HT1080 (cell line): ENCODE data around the gene KCNB1. TPM values are rescaled to one million over a fixed set of nuclear protein-coding genes. Genes with fewer than 3 reads are reported as not detected.

Source experiments
- DNase-seq: peaks from one replicate; pipeline ENCODE4 v3.0.0-alpha.2; 2015; ENCODE audit warnings: low read depth
- total RNA-seq: library from RNA; depleted of rRNA; stranded (reverse); fragments of >200 nt; shearing (Covaris generic); gene quantifications from 2 replicates; pipeline ENCODE4 v1.2.3, GENCODE V29; 2014

Gene KCNB1
- total RNA-seq, 1 experiment from 2014 or later, result 0.02 TPM

DNA sequence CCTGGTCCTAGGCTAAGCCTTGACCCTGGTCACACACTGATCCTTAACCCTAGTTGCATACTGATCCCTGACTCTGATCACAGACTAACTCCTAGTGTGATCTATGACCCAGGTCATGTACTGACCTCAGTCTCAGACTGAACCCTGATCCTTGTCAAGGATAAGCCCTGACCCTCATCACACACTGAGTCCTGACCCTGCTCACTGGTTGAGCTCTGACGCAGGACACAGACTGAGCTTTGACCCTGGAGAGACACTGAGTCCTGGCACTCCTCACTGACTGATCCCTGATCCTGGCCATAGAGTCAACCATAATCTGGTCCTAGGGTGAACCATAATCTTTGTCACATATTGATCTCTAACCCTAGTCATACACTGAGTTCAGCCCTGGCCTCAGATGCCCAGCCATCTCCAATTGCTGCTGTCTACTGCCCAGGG, 37.9 kb downstream of the KCNB1 start:
- DNase-seq, result no peak

GRCh38 chr20:49437057-49437456, 45.4 kb downstream of the KCNB1 start:
- no peak for DNase-seq

- DNase-seq, result no peak
Measured at GRCh38 chr20:49435639-49436038, 46.8 kb downstream of the KCNB1 start.

DNA sequence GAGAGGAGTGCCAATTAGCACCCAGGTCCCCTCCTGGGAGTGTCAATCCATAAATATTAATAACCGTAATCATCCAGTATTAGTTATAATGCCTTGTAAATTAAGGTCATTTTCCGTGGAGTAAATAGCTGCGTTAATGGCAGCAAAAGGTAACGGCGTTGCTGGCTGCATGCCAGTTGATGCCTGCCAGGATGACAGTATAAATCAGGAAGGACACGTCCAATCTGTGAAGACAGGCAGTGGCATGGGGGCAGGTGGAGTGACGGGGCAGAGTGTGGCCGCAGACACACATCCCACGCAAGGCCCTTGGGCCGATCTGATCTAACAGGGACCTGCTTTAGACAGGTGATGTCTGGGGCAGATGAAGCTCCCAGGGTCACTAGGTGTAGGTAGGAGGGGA, 49.1 kb downstream of the KCNB1 start:
- no peak for DNase-seq

- DNase-seq, result no peak
Measured at GRCh38 chr20:49432550-49432949, 49.9 kb downstream of the KCNB1 start.

DNA sequence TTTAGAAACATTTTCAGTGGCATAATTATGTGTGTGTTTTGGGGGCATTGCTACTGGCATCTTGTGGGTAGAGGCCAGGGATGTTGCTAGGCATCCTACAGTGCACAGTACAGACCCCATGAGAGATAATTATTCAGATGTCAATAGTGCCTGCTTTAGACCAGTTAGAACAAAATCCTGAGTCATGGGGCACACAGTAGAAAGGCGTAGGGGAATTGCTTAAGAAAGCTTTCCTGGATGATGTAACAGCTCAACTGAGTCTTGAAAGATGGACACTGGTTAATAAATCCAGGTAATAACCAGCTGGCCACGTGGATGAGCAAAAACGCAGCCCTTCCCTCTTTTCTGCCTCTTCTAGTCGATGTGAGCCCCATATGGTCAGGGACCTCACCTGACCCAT, 51.1 kb downstream of the KCNB1 start:
- DNase-seq, result no peak

DNA sequence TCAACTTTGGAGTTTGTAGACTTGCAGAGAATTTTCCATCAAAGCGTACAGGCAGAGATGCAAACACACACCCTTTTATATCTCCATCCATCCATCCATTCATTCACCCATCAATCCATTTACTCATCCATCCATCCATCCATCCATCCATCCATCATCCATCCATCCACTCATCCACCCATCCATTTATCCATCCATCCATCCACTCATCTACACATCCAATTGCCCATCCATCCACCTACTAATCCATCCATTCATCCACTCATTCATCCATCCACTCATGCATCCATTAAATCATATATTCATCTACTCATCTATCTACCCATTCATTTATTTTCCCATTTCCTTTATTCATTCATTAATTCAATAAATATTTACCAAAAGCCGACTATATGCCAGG, 52.1 kb downstream of the KCNB1 start:
- DNase-seq, result no peak

- DNase-seq, result no peak
Measured at GRCh38 chr20:49427751-49428518, 54.5 kb downstream of the KCNB1 start.

DNA sequence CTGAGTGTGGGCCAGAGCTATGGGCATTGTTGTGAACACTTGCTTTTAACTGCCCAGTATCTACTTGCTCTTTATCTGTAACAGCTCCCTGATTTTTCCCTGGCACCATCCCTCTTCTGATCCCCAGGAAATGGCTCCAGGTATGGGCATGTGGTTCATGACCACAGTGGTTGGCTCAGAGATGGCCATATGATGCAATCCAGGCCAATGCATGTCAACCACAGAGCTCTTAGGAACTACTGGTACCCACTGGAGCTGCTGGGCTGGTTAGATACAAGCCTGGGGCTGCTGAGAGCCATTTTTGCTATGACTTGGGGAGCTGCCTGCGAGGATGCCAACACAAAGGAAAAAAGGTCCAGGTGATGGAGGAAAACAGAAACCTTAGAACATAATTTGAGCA, 55.6 kb downstream of the KCNB1 start:
- no peak for DNase-seq

DNA sequence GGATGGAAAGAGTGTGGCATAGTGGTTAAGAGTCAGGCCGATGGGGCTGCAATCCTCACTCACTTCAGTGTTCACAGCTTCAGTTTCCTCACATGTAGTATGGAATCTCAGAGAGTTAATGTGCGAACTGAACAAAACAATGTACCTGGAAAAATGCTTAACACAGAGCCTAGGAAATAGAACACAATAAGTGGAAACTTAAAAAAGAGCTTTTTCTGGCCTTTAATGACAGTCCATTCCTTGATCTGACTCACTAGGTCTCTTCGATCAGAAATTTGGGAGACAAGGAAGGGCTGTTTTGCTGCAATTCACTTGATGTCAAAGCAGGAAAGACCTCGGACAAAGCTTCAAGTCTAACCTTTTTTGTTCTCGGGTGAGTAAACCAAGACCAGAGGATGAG, 56.1 kb downstream of the KCNB1 start:
- no peak for DNase-seq

DNA sequence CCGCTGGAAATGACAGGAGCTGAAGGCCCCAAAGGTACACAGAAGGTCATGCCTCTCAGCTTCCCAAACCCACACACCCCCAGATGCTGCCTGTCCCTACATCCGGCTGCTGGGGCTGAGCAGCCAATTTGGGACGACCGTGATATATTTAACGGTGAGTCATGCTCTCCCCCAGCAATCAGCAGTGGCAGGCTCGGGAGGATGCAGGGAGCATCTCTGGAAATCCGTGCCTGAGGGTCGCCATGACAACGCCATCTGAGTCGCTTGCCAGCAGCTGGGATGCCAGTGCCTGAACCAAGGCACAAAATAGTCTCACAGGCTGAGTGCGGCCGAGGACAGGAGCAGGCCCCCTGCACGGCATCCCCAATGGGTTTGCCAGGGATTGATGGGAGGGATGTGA, 57.9 kb downstream of the KCNB1 start:
- peak; percentile 7 for DNase-seq

DNA sequence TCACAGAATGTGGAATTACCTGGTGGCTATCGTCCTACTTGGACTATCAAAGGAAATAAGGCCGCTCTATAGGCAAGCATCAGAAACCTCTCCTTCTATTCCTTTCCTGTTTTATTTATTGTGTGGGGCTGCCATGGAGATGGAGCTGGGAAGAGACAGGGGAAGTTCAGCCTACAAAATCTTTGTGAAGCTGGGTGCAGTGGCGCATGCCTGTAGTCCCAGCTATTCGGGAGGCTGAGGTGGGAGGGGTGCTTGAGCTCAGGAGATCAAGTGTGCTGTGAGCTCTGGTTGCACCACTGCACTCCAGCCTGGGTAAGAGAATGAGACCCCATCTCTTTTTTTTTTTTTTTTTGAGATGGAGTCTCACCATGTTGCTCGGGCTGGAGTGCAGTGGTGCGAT, 60.3 kb downstream of the KCNB1 start:
- DNase-seq, result no peak

DNA sequence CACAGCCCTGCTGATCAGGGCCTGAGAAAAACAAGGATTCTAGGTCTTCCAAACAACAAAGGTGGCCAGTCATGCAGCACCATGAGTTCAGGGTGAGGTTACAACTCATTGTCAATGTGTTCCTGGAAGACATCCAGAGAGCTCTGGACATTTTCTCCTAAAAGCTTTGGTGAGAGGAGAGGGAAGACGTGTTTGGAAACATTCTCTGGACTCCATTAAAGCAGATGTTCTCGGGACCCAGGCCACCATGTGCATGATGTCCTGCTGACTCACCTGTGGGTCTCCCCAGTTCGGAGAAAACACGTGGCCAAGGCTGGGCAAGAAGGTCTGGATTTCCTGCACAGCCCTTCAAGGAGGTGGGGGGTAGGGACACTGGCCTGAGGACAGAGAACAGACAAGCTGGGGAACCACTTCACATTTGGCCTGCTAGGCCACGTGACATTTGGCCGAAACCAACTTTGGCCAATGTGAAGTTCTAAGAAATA, 61.6 kb downstream of the KCNB1 start:
- no peak for DNase-seq

DNA sequence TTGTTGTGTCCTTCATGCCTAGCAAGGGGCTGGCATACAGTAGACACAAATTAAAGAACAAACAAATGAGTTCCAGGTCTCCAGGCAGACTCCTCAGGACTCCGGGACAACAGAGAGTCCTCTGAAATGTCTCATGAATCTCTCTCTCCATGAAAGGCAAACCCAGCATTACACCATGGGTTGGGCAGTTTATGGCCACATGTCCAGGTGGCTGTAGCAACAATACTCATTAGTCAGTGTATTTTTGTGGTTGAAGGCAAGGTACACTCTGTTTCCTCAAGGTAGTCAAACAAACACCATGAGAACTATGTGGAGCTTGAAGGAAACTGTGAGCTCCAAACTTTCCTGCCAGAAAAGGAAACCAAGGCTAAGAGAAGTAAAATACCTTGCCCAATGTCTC, 62.2 kb downstream of the KCNB1 start:
- DNase-seq, result no peak

DNA sequence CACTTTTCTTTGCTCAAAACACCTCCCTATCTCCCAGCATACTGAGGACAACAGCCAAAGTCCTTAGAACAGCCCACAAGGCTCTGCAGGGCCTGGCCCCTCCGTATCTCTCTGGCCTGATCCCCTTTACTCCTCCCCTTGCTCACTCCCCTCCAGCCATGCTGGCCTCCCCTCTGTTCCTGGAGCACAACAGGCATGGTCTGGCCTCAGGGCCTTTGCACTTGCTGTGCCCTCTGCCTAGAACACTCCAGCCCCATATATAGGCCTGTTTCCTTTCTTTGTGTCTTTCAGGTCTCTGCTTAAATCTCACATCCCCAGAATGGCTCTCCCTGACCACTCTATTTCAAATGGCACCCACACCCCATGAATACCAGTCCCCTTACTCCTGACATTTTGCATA, 62.7 kb downstream of the KCNB1 start:
- no peak for DNase-seq

DNA sequence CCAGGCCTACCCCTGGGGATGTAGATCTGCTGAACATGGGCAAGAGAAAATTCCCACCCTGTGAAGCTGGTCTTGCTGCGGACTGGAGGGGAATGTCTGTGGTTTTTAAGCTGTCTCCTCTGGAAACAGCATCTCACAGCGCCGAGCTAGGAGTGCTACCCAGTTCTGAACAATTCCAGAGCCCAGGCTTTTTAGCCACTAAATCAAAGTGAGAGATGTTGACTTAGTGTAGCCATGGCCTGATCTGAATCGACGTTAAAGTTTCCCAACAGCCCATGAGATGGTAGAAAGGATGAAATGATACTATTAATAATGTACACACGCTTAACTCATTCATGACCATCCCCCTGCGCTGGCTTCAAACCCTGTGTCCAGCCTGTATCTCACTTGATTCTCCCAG, 63.7 kb downstream of the KCNB1 start:
- DNase-seq, result no peak

GRCh38 chr20:49417843-49418555, 64.5 kb downstream of the KCNB1 start:
- DNase-seq, result no peak

- no peak for DNase-seq
Measured at GRCh38 chr20:49415668-49416044, 66.8 kb downstream of the KCNB1 start.

DNA sequence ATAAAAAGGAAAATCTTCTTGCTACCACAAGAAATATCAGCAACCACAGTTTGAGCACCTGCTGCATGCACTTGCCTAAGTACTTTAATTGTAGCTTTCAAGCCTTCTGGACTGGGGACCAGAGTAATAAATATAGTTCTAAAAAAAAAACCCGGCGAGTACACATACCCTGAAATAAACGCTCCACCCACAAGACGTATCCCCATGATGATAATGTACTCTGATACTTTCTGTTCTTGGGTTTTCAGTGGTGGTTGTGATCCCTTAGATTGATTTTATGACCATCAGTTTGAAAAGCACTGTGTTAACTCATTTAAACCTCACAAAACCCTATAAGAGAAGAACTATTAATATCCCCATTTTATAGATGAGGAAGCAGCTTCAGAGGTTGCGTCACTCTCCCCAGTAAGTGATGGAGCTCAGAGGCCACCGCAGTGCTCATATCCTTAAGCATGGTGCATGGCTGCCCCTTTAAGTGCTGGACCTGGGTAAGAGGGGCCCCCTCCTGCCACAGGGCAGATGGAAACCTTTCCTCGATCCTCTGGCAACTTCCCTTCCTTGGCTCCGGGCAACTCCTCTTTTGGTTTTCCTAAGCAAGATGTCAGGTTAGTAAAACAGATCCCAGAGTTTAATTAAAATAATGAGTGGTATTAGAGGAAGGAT, 67.3 kb downstream of the KCNB1 start:
- DNase-seq, result no peak

DNA sequence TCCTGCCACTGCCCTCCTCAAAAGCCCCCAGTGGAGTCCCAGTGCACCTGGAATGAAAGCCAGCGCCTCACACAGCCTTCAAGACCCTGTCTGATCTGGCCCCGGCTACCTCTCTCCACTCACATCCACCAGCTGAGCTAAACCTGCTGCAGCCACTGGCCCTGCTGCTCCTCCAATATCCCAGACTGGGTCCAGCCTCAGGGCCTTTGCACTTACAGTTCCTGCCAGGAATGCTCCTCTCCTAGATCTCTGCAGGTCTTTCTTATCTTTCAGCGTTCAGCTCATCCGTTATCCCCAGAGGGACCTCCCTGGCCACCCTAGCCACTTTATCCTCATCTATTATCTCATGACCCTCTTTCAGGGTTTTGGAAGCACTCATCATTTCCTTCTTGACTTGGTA, 68.8 kb downstream of the KCNB1 start:
- DNase-seq, result no peak

DNA sequence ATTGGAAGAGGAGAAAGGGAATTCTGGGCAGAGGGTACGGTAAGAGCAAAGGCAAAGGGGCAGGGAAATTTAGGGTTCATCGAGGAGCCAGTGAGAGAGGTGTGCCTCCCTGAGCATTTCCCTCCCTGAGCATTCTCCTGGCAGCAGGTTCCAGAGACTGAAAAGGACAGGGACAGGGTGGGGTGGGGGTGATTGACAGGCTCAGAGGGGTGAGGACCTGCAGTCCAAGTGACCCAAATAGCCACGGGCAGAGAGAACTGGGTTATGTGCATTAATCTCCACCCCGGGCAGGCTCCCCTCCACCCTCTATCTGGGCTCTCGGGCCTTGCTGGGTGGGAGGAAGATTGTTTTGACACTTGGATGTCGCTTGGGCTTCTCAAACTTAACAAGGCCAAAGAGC, 69.5 kb downstream of the KCNB1 start:
- DNase-seq, result no peak

GRCh38 chr20:49412254-49412653, 70.2 kb downstream of the KCNB1 start:
- no peak for DNase-seq
